H9 (cell line): ENCODE measurements around the gene HSPA6. TPM values are rescaled to one million over a fixed set of nuclear protein-coding genes. Genes with fewer than 3 reads are reported as not detected.
"Not testable (repeated sequence)": the region's sequence is repeated elsewhere in the genome, so short reads cannot be mapped to it uniquely, and the experiment has no call there.

Experiments used
- DNase-seq: peaks from one replicate; pipeline ENCODE4 v3.0.0-alpha.2; 2017
- H2AFZ ChIP-seq: one replicate; pipeline ENCODE4 v1.6.1; 2013; ENCODE audit warnings: mild to moderate bottlenecking, low read length, control low read depth, moderate library complexity
- H2AK5ac ChIP-seq: 2 replicates; pipeline ENCODE4 v1.6.1; 2013; ENCODE audit warnings: low read length, control low read depth, mixed read lengths; ENCODE audit not compliant: insufficient read length
- H2BK120ac ChIP-seq: one replicate; pipeline ENCODE4 v1.6.1; 2013; ENCODE audit warnings: low read depth, mild to moderate bottlenecking, low read length, control low read depth, inconsistent platforms; ENCODE audit not compliant: poor library complexity, severe bottlenecking
- H2BK12ac ChIP-seq: 2 replicates; pipeline ENCODE4 v1.6.1; 2013; ENCODE audit warnings: low read length, control low read depth, mixed read lengths, low read depth; ENCODE audit not compliant: insufficient read length
- H2BK15ac ChIP-seq: 2 replicates; pipeline ENCODE4 v1.6.1; 2013; ENCODE audit warnings: low read depth, low read length, control low read depth
- H2BK20ac ChIP-seq: one replicate; pipeline ENCODE4 v1.6.1; 2013; ENCODE audit warnings: low read depth, mild to moderate bottlenecking, low read length, control low read depth, inconsistent platforms; ENCODE audit not compliant: poor library complexity, severe bottlenecking
- H2BK5ac ChIP-seq: 2 replicates; pipeline ENCODE4 v1.6.1; 2013; ENCODE audit warnings: low read length, control low read depth, mixed read lengths; ENCODE audit not compliant: insufficient read length
- H3K14ac ChIP-seq: 2 replicates; pipeline ENCODE4 v1.6.1; 2013; ENCODE audit warnings: low read length, control low read depth; ENCODE audit not compliant: insufficient read depth
- H3K18ac ChIP-seq: 2 replicates; pipeline ENCODE4 v1.6.1; 2013; ENCODE audit warnings: low read depth, mild to moderate bottlenecking, mixed read lengths, low read length, control low read depth; ENCODE audit not compliant: insufficient read length
- H3K23ac ChIP-seq: 2 replicates; pipeline ENCODE4 v1.6.1; 2013; ENCODE audit warnings: low read length, control low read depth, mixed read lengths, low read depth; ENCODE audit not compliant: insufficient read length
- H3K23me2 ChIP-seq: 2 replicates; pipeline ENCODE4 v1.6.1; 2013; ENCODE audit warnings: low read depth, mild to moderate bottlenecking, mixed read lengths, low read length, control low read depth; ENCODE audit not compliant: insufficient read length, poor library complexity, severe bottlenecking
- H3K27ac ChIP-seq: 2 replicates; pipeline ENCODE4 v1.5.1; 2013; ENCODE audit warnings: low read length, control low read depth, mixed read lengths, low read depth; ENCODE audit not compliant: insufficient read length
- H3K27me3 ChIP-seq: 2 replicates; pipeline ENCODE4 v1.6.1; 2013; ENCODE audit warnings: low read length, control low read depth, inconsistent platforms; ENCODE audit not compliant: insufficient read depth
- H3K4ac ChIP-seq: 2 replicates; pipeline ENCODE4 v1.6.1; 2013; ENCODE audit warnings: low read depth, mild to moderate bottlenecking, control low read depth, inconsistent platforms, low read length, moderate library complexity
- H3K4me1 ChIP-seq: 2 replicates; pipeline ENCODE4 v1.6.1; 2013; ENCODE audit warnings: low read length, control low read depth, inconsistent platforms; ENCODE audit not compliant: insufficient read depth
- H3K4me2 ChIP-seq: 2 replicates; pipeline ENCODE4 v1.6.1; 2013; ENCODE audit warnings: low read length, control low read depth, mixed read lengths; ENCODE audit not compliant: insufficient read length, insufficient read depth
- H3K56ac ChIP-seq: 2 replicates; pipeline ENCODE4 v1.6.1; 2013; ENCODE audit warnings: low read depth, mild to moderate bottlenecking, mixed read lengths, low read length, control low read depth; ENCODE audit not compliant: insufficient read length
- H3K79me1 ChIP-seq: 2 replicates; pipeline ENCODE4 v1.6.1; 2013; ENCODE audit warnings: low read depth, mild to moderate bottlenecking, moderate library complexity, low read length, control low read depth, inconsistent platforms; ENCODE audit not compliant: insufficient read depth, poor library complexity, severe bottlenecking
- H3K79me2 ChIP-seq: 2 replicates; pipeline ENCODE4 v1.6.1; 2013; ENCODE audit warnings: low read length, control low read depth, inconsistent platforms; ENCODE audit not compliant: insufficient read depth
- H3K9ac ChIP-seq: 2 replicates; pipeline ENCODE4 v1.6.1; 2013; ENCODE audit warnings: low read length, control low read depth, mixed read lengths; ENCODE audit not compliant: insufficient read length; ENCODE audit errors: extremely low read depth
- H3K9me3 ChIP-seq: one replicate; pipeline ENCODE4 v1.6.1; 2013; ENCODE audit warnings: low read depth, low read length, inconsistent platforms; ENCODE audit not compliant: control insufficient read depth
- H3T11ph ChIP-seq: one replicate; pipeline ENCODE4 v1.6.1; 2013; ENCODE audit warnings: mild to moderate bottlenecking, low read length, control low read depth, inconsistent platforms
- H4K20me1 ChIP-seq: one replicate; pipeline ENCODE4 v1.6.1; 2013; ENCODE audit not compliant: control insufficient read depth, insufficient read length, insufficient read depth
- H4K5ac ChIP-seq: 2 replicates; pipeline ENCODE4 v1.6.1; 2013; ENCODE audit warnings: low read depth, mild to moderate bottlenecking, mixed read lengths, low read length, control low read depth; ENCODE audit not compliant: insufficient read length
- H4K8ac ChIP-seq: replicated peaks from 2 replicates; pipeline ENCODE4 v1.6.1; 2013; ENCODE audit warnings: low read length, control low read depth, mixed read lengths, low read depth; ENCODE audit not compliant: insufficient read length
- H4K91ac ChIP-seq: 2 replicates; pipeline ENCODE4 v1.6.1; 2013; ENCODE audit warnings: low read depth, mild to moderate bottlenecking, moderate library complexity, mixed read lengths, low read length, control low read depth; ENCODE audit not compliant: insufficient read length
- H3K27ac Mint-ChIP-seq, 3 experiments: 2 replicates in 2 of 3; 3 replicates in 1 of 3; pipeline ENCODE4 v1.8.0; 2020 to 2021; ENCODE audit warnings: mixed read lengths in 3 of 3, mild to moderate bottlenecking in 1 of 3, moderate library complexity in 1 of 3
- H3K27me3 Mint-ChIP-seq: 2 replicates; pipeline ENCODE4 v1.8.0; 2021; ENCODE audit warnings: low read depth, mild to moderate bottlenecking, moderate library complexity, mixed read lengths
- H3K36me3 Mint-ChIP-seq, 3 experiments: 2 replicates in 2 of 3; 3 replicates in 1 of 3; pipeline ENCODE4 v1.8.0; 2020 to 2021; ENCODE audit warnings: low read depth in 3 of 3, mixed read lengths in 3 of 3; ENCODE audit not compliant: insufficient read depth in 1 of 3
- H3K4me1 Mint-ChIP-seq, 2 experiments: 2 replicates each; pipeline ENCODE4 v1.8.0; 2020; ENCODE audit warnings: mixed read lengths in 2 of 2
- H3K4me3 Mint-ChIP-seq, 2 experiments: 2 replicates in 1 of 2; 3 replicates in 1 of 2; pipeline ENCODE4 v1.8.0; 2020 to 2021; ENCODE audit warnings: mild to moderate bottlenecking in 2 of 2, mixed read lengths in 2 of 2, moderate library complexity in 1 of 2
- H3K9me3 Mint-ChIP-seq, 2 experiments: 2 replicates in 1 of 2; 3 replicates in 1 of 2; pipeline ENCODE4 v1.8.0; 2020; ENCODE audit warnings: mild to moderate bottlenecking in 2 of 2, mixed read lengths in 2 of 2, moderate library complexity in 1 of 2
- CTCF ChIP-seq: fragments of 200-600 bp; sonication (generic); conservative IDR thresholded peaks from 3 replicates; pipeline ENCODE4 v1.8.0; 2021; ENCODE audit warnings: antibody characterized with exemption, mild to moderate bottlenecking
- WGBS: extraction: QIAGEN DNeasy Blood & Tissue Kit; methylation state at CpG from one replicate; pipeline ENCODE4 v1.1.7; 2013; ENCODE audit warnings: missing lambda C conversion rate, low lambda C conversion rate, mixed read lengths; ENCODE audit not compliant: insufficient read length; ENCODE audit errors: extremely low coverage; 5-methylcytosine and 5-hydroxymethylcytosine counted together
- total RNA-seq: library from RNA; stranded (reverse); gene quantifications from 2 replicates; pipeline ENCODE4 v1.2.1, GENCODE V29; 2021

Gene HSPA6
- total RNA-seq, 1 experiment from 2014 or later: not detected

GRCh38 chr1:161549652-161550051, 25.3 kb downstream of the HSPA6 start, which contains the start of gene FCGR3A:
TSS of gene FCGR3A (minus strand) at chr1:161549818. CDS start at chr1:161549736, 82 bp downstream.
- TF ChIP-seq CTCF: no peak

GRCh38 chr1:161550942-161551341, 26.6 kb downstream of the HSPA6 start:
- not testable (repeated sequence) for H3K4me3 Mint-ChIP-seq, H3K9me3 ChIP-seq, H2BK15ac ChIP-seq, H3K4me2 ChIP-seq, H3K14ac ChIP-seq, H4K5ac ChIP-seq, H3K27ac ChIP-seq, H3K79me2 ChIP-seq, H3K4me1 Mint-ChIP-seq, H3K4ac ChIP-seq, DNase-seq, H3K79me1 ChIP-seq, H2BK120ac ChIP-seq, H3K56ac ChIP-seq, H3K27ac Mint-ChIP-seq, H3K18ac ChIP-seq, H3K9me3 Mint-ChIP-seq, H2BK20ac ChIP-seq, H2AK5ac ChIP-seq, H3T11ph ChIP-seq, H3K23me2 ChIP-seq, H4K91ac ChIP-seq, H2AFZ ChIP-seq, H3K27me3 ChIP-seq, H4K8ac ChIP-seq, H4K20me1 ChIP-seq, H3K4me1 ChIP-seq, H2BK12ac ChIP-seq, H3K36me3 Mint-ChIP-seq, H3K23ac ChIP-seq, H3K9ac ChIP-seq, H2BK5ac ChIP-seq, H3K27me3 Mint-ChIP-seq
- WGBS: no CpG with 5 or more reads among the region's 5 CpGs

More at GRCh38 chr1:161549652-161550051, 25.3 kb downstream of the HSPA6 start, which contains the start of gene FCGR3A:
- no peak within 1 kb of the TSS for H4K8ac ChIP-seq
- H3K79me1 ChIP-seq: no peaks in the 10 kb centered on the region
- Mint-ChIP-seq H3K27me3 (no peaks in the 10 kb centered on the region; the same call in none of the 2 replicates), H3K4me1 (peaks cover 0 to 5% of the 10 kb centered on the region in 2 experiments; a peak in 1 of 4 replicates), H3K4me3 (no peak within 1 kb of the TSS), H3K9me3 (no peaks in the 10 kb centered on the region), H3K36me3 (no peaks in the 10 kb centered on the region), H3K27ac (no peak within 1 kb of the TSS)
- no peak within 1 kb of the TSS for H3K56ac ChIP-seq
- H2BK120ac ChIP-seq: no peak within 1 kb of the TSS
- DNase-seq: no peak
- H3K27me3 ChIP-seq: no peaks in the 10 kb centered on the region
- H3K79me2 ChIP-seq: no peaks in the 10 kb centered on the region
- no peak within 1 kb of the TSS for H2BK12ac ChIP-seq
- no peak within 1 kb of the TSS for H3K27ac ChIP-seq
- H4K5ac ChIP-seq: no peak within 1 kb of the TSS
- no peaks in the 10 kb centered on the region for H3K9me3 ChIP-seq
- H2BK5ac ChIP-seq: no peak within 1 kb of the TSS
- H3K23ac ChIP-seq: no peak within 1 kb of the TSS
- H2AK5ac ChIP-seq: no peak within 1 kb of the TSS
- H2BK15ac ChIP-seq: no peak within 1 kb of the TSS
- H3T11ph ChIP-seq: no peak within 1 kb of the TSS
- H2AFZ ChIP-seq: no peak within 1 kb of the TSS
- no peaks in the 10 kb centered on the region for H3K4me1 ChIP-seq
- no peaks in the 10 kb centered on the region for H4K20me1 ChIP-seq
- H3K4me2 ChIP-seq: no peak within 1 kb of the TSS
- H4K91ac ChIP-seq: no peak within 1 kb of the TSS
- no peak within 1 kb of the TSS for H3K9ac ChIP-seq
- WGBS: no CpG with 5 or more reads among the region's 2 CpGs
- H3K23me2 ChIP-seq: no peaks in the 10 kb centered on the region
- no peak within 1 kb of the TSS for H3K14ac ChIP-seq
- H3K18ac ChIP-seq: no peak within 1 kb of the TSS
- H3K4ac ChIP-seq: no peak within 1 kb of the TSS
- no peak within 1 kb of the TSS for H2BK20ac ChIP-seq
